ENCODE results near the gene HFE. TPM values are rescaled to one million over a fixed set of nuclear protein-coding genes. Genes with fewer than 3 reads are reported as not detected.

HFE gene
- total RNA-seq, 3 donors from 2014 or later, result 8.9 to 12.0 (median 11.1) TPM

GRCh38 chr6:26089272-26089671, 2.0 kb downstream of the HFE start:
- Histone ChIP-seq H3K4me3 (no peak overlapping the region), H3K4me1 (ENCODE audit: low read depth) (no peaks in the 10 kb centered on the region), H3K9me3 (no peaks in the 10 kb centered on the region), H3K36me3 (ENCODE audit: low read depth) (no peaks in the 10 kb centered on the region)
- ATAC-seq (no peak), DNase-seq (no peak)
- TF ChIP-seq, protein P1, sequence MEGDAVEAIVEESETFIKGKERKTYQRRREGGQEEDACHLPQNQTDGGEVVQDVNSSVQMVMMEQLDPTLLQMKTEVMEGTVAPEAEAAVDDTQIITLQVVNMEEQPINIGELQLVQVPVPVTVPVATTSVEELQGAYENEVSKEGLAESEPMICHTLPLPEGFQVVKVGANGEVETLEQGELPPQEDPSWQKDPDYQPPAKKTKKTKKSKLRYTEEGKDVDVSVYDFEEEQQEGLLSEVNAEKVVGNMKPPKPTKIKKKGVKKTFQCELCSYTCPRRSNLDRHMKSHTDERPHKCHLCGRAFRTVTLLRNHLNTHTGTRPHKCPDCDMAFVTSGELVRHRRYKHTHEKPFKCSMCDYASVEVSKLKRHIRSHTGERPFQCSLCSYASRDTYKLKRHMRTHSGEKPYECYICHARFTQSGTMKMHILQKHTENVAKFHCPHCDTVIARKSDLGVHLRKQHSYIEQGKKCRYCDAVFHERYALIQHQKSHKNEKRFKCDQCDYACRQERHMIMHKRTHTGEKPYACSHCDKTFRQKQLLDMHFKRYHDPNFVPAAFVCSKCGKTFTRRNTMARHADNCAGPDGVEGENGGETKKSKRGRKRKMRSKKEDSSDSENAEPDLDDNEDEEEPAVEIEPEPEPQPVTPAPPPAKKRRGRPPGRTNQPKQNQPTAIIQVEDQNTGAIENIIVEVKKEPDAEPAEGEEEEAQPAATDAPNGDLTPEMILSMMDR (IDR thresholded peaks at IDR 0.05), result no peak
- intact Hi-C loops (cut with DNase I, micrococcal nuclease), result no loop called here

GRCh38 chr6:26092443-26092842, 5.2 kb downstream of the HFE start:
- Histone ChIP-seq H3K36me3 (ENCODE audit: low read depth) (no peaks in the 10 kb centered on the region), H3K9me3 (no peaks in the 10 kb centered on the region), H3K4me3 (no peak overlapping the region), H3K4me1 (ENCODE audit: low read depth) (no peaks in the 10 kb centered on the region)
- DNase-seq, result no peak
- ATAC-seq, result no peak
- TF ChIP-seq, protein P1 (IDR thresholded peaks at IDR 0.05), result no peak
- intact Hi-C loops (cut with DNase I, micrococcal nuclease), result no loop called here

DNA sequence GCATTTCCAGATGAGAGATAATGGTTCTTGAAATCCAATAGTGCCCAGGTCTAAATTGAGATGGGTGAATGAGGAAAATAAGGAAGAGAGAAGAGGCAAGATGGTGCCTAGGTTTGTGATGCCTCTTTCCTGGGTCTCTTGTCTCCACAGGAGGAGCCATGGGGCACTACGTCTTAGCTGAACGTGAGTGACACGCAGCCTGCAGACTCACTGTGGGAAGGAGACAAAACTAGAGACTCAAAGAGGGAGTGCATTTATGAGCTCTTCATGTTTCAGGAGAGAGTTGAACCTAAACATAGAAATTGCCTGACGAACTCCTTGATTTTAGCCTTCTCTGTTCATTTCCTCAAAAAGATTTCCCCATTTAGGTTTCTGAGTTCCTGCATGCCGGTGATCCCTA, 6.8 kb downstream of the HFE start:
- TF ChIP-seq, protein P1 (IDR thresholded peaks at IDR 0.05), result no peak
- ATAC-seq (no peak), DNase-seq (no peak)
- no peaks in the 10 kb centered on the region for H3K4me1 ChIP-seq (ENCODE audit: low read depth)
- no peaks in the 10 kb centered on the region for H3K36me3 ChIP-seq (ENCODE audit: low read depth)
- intact Hi-C loops (cut with DNase I, micrococcal nuclease), result no loop called here
- no peak overlapping the region for H3K4me3 ChIP-seq
- no peaks in the 10 kb centered on the region for H3K9me3 ChIP-seq

DNA sequence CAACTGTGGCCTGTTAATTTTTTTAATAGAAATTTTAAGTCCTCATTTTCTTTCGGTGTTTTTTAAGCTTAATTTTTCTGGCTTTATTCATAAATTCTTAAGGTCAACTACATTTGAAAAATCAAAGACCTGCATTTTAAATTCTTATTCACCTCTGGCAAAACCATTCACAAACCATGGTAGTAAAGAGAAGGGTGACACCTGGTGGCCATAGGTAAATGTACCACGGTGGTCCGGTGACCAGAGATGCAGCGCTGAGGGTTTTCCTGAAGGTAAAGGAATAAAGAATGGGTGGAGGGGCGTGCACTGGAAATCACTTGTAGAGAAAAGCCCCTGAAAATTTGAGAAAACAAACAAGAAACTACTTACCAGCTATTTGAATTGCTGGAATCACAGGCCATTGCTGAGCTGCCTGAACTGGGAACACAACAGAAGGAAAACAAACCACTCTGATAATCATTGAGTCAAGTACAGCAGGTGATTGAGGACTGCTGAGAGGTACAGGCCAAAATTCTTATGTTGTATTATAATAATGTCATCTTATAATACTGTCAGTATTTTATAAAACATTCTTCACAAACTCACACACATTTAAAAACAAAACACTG, 10.1 kb downstream of the HFE start:
- Histone ChIP-seq H3K36me3 (ENCODE audit: low read depth) (no peaks in the 10 kb centered on the region), H3K4me3 (no peak overlapping the region), H3K9me3 (no peaks in the 10 kb centered on the region), H3K4me1 (ENCODE audit: low read depth) (no peaks in the 10 kb centered on the region)
- DNase-seq (peak in 2 of 3 donors; percentile 53 to 85), ATAC-seq (peak; percentile 83)
- intact Hi-C loops (cut with DNase I, micrococcal nuclease), result loop anchor here in 1 of 2 donors (5.0 kb wide), 1 partner anchor 35 kb away; no protein-coding TSS in a partner anchor
- TF ChIP-seq, protein P1 (IDR thresholded peaks at IDR 0.05), result peak; percentile 66

GRCh38 chr6:26103141-26103769, 16.0 kb downstream of the HFE start:
- ATAC-seq (peak; percentile 11), DNase-seq (no peak)
- H3K36me3 ChIP-seq (ENCODE audit: low read depth), result no peaks in the 10 kb centered on the region
- H3K4me3 ChIP-seq, result no peak overlapping the region
- TF ChIP-seq, protein P1 (IDR thresholded peaks at IDR 0.05), result no peak
- H3K4me1 ChIP-seq (ENCODE audit: low read depth), result peaks cover 17% of the 10 kb centered on the region
- intact Hi-C loops (cut with DNase I, micrococcal nuclease), result loop anchor here in 1 of 2 donors (5.0 kb wide), 1 partner anchor 41 kb away; no protein-coding TSS in a partner anchor
- no peaks in the 10 kb centered on the region for H3K9me3 ChIP-seq
